Body of pancreas (tissue), 4 donors: Measurements from ENCODE around the gene USP15. TPM values are rescaled to one million over a fixed set of nuclear protein-coding genes. Genes with fewer than 3 reads are reported as not detected.

ENCODE experiments used
- ATAC-seq: fragments of 150-250 bp; one replicate; pipeline ENCODE4 v1.9.1; 2016
- DNase-seq, 4 donors: peaks; one replicate each; pipeline ENCODE4 v3.0.0-alpha.2; 2019
- H3K27ac ChIP-seq, 4 donors: fragments of 200-600 bp; sonication (generic); 1 replicate in 3 of 4; 2 replicates in 1 of 4; pipeline versions ENCODE4 v1.5.1 to v1.6.1; 2016 to 2019; ENCODE audit warnings: mild to moderate bottlenecking in 1 of 4, mixed read lengths in 1 of 4, moderate library complexity in 1 of 4
- H3K27me3 ChIP-seq, 2 donors: fragments of 200-600 bp; sonication (generic); one replicate each; pipeline ENCODE4 v1.6.0; 2016; ENCODE audit warnings: mild to moderate bottlenecking in 1 of 2
- H3K36me3 ChIP-seq, 2 donors: fragments of 200-600 bp; sonication (generic); replicated peaks in 1 of 2; 2 replicates each; pipeline ENCODE4 v1.5.1; 2016; ENCODE audit warnings: low read depth in 2 of 2; ENCODE audit not compliant: insufficient read depth in 1 of 2
- H3K4me1 ChIP-seq: fragments of 200-600 bp; sonication (generic); one replicate; pipeline ENCODE4 v1.6.0; 2016
- H3K4me3 ChIP-seq, 2 donors: fragments of 200-600 bp; sonication (generic); 1 replicate in 1 of 2; 2 replicates in 1 of 2; pipeline ENCODE4 v1.5.1; 2016 to 2019
- H3K9me3 ChIP-seq, 3 donors: fragments of 200-600 bp; sonication (generic); 1 replicate in 2 of 3; 2 replicates in 1 of 3; pipeline ENCODE4 v1.5.1; 2016
- POLR2A ChIP-seq, 3 donors: fragments of 450-650 bp; IDR thresholded peaks; one replicate each; pipeline ENCODE4 v1.6.1; 2016; ENCODE audit warnings: antibody characterized with exemption in 3 of 3, mild to moderate bottlenecking in 2 of 3
- WGBS, 2 donors: methylation state at CpG; one replicate each; pipeline ENCODE4 v1.1.5; 2017; 5-methylcytosine and 5-hydroxymethylcytosine counted together
- intact Hi-C: fragments of 100-400 bp; cut with DNase I; formaldehyde crosslinking; loops from one replicate; pipeline ENCODE4 v1.15.1; 2023
- total RNA-seq, 2 donors: library from RNA; depleted of rRNA; stranded (reverse); fragments of >200 nt; gene quantifications; one replicate each; pipeline ENCODE4 v1.1.0, GENCODE V29; 2016
- TF ChIP-seq, protein P1 (sequence below), 7 experiments: fragments of 450-650 bp in 4 of 7; fragments of 200-600 bp in 3 of 7; sonication (generic) in 3 of 7; IDR thresholded peaks; one replicate each; pipeline ENCODE4 v1.5.1; 2016 to 2019; ENCODE audit warnings: antibody characterized with exemption in 7 of 7

The USP15 gene
- total RNA-seq, 2 donors from 2014 or later = 47.5 to 57.4 TPM

DNA sequence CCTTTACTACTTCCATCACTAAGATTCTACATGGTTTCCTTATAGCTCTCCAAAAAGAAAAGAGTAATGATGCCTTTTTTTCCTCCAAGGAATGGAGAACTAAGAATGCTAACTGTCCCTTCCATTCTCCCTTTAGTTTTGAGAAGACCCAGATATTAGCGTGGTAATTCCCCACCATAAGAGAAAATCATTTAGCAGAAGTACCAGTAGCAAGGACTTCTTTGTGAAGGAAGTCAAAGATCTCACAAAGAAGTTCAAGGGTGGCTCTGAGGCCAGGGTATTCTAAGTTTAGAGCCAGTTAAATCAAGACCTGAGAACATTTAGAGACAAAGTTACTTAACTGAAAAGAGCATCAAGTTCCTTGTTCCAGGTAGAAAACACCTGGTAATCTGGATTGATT lies 7.3 kb downstream of the USP15 start:
- 56 to 73% methylated on average over 1 of the region's 1 CpG for WGBS, 2 donors
- TF ChIP-seq POLR2A (IDR thresholded peaks at IDR 0.05) = no peak
- TF ChIP-seq, protein P1, sequence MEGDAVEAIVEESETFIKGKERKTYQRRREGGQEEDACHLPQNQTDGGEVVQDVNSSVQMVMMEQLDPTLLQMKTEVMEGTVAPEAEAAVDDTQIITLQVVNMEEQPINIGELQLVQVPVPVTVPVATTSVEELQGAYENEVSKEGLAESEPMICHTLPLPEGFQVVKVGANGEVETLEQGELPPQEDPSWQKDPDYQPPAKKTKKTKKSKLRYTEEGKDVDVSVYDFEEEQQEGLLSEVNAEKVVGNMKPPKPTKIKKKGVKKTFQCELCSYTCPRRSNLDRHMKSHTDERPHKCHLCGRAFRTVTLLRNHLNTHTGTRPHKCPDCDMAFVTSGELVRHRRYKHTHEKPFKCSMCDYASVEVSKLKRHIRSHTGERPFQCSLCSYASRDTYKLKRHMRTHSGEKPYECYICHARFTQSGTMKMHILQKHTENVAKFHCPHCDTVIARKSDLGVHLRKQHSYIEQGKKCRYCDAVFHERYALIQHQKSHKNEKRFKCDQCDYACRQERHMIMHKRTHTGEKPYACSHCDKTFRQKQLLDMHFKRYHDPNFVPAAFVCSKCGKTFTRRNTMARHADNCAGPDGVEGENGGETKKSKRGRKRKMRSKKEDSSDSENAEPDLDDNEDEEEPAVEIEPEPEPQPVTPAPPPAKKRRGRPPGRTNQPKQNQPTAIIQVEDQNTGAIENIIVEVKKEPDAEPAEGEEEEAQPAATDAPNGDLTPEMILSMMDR (IDR thresholded peaks at IDR 0.05) = no peak
- DNase-seq (no peak), ATAC-seq (no peak)
- no peaks in the 10 kb centered on the region for H3K27me3 ChIP-seq
- H3K4me1 ChIP-seq = peaks cover 63% of the 10 kb centered on the region
- H3K9me3 ChIP-seq = no peaks in the 10 kb centered on the region
- no peak overlapping the region for H3K4me3 ChIP-seq
- intact Hi-C loops = no loop called here
- peak overlapping the region in 1 of 4 donors; percentile 22 for H3K27ac ChIP-seq
- no peaks in the 10 kb centered on the region for H3K36me3 ChIP-seq

DNA sequence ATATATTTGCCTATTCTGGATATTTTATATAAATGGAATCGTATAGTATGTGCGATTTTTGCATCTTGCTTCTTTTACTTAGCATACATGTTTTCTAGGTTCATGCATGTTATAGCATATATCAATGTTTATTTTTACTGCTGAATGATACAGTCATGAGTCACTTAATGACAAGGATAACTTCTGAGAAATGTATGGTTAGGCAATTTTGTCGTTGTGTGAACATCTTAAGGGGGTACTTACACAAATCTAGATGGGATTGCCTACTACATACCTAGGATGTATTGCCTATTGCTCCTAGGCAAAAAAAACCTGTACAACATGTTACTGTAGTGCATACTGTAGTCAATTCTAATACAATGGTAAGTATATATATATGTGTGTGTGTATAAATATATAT lies 8.8 kb downstream of the USP15 start:
- intact Hi-C loops = no loop called here
- no peaks in the 10 kb centered on the region for H3K36me3 ChIP-seq
- 77 to 80% methylated on average over 3 of the region's 3 CpGs for WGBS, 2 donors
- DNase-seq (no peak), ATAC-seq (no peak)
- H3K4me1 ChIP-seq = peaks cover 67% of the 10 kb centered on the region
- H3K27ac ChIP-seq = no peak overlapping the region
- H3K9me3 ChIP-seq = no peaks in the 10 kb centered on the region
- TF ChIP-seq, protein P1 (IDR thresholded peaks at IDR 0.05) = no peak
- no peak for TF ChIP-seq POLR2A (IDR thresholded peaks at IDR 0.05)
- H3K27me3 ChIP-seq = no peaks in the 10 kb centered on the region
- H3K4me3 ChIP-seq = no peak overlapping the region

DNA sequence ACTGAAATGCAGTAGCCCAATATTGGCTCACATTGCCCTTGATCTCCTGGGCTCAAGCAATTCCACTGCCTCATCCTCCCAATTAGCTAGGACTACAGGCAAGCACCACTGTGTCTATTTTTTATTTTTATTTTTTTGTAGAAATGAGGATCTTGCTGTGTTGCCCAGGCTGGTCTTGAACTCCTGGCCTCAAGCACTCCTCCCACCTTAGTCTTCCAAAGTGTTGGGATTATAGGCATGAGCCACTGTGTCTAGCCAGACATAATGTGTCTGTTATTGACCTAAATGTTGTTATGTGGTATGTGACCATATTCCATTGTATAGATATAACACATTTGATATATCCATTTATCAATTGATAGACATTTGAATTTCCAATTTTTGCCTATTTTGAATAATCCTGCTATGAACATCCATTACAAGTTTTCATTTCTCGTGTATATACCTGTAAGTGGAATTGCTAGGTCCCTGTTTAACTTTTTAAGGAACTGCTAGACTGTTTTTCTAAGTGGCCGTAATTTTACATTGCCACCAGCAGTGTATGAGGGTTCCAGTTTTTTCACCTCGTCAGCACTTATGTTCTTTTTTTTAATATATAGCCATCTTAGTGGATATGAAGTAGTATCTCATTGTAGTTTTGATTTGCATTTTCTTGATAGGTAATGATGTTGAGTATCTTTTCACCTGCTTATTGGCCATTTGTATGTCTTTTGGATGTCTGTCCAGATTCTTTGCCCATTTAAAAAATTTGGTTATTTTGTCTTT lies 9.4 kb downstream of the USP15 start:
- TF ChIP-seq, protein P1 (IDR thresholded peaks at IDR 0.05) = no peak
- Histone ChIP-seq H3K27ac (no peak overlapping the region), H3K4me1 (peaks cover 69% of the 10 kb centered on the region), H3K27me3 (no peaks in the 10 kb centered on the region), H3K4me3 (no peak overlapping the region), H3K36me3 (no peaks in the 10 kb centered on the region), H3K9me3 (no peaks in the 10 kb centered on the region)
- 86 to 94% methylated on average over 3 of the region's 3 CpGs for WGBS, 2 donors
- no peak for ATAC-seq
- no peak for DNase-seq
- intact Hi-C loops = no loop called here

DNA sequence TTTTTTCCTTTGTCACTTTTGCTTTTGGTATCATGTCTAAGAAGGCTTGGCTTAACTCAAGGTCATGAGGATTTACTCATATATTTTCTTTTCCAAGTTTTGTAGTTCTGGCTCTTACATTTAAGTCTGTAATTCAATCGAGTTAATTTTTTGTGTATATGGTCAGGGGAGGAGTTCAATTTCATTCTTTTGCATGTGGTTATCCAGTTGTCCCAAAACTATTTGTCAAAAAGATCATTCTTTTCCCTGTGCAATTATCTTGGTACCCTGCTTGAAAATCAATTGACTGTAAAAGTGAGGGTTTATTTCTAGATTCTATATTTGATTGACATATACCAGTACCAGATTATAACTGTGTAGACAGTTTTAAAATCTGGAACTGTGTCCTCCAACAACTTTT lies 10.2 kb downstream of the USP15 start:
- ATAC-seq = no peak
- intact Hi-C loops = no loop called here
- H3K4me1 ChIP-seq = peaks cover 74% of the 10 kb centered on the region

More for the DNA sequence above, 10.2 kb downstream of the USP15 start:
- TF ChIP-seq, protein P1 (IDR thresholded peaks at IDR 0.05) = no peak
- no peak for TF ChIP-seq POLR2A (IDR thresholded peaks at IDR 0.05)
- DNase-seq = no peak
- Histone ChIP-seq H3K27me3 (no peaks in the 10 kb centered on the region), H3K4me3 (no peak overlapping the region), H3K27ac (no peak overlapping the region), H3K9me3 (no peaks in the 10 kb centered on the region), H3K36me3 (no peaks in the 10 kb centered on the region)
- WGBS, 2 donors = 11 to 32% methylated on average over 1 of the region's 1 CpG
